IMR-90 (cell line): ENCODE results near the gene SPACA7. TPM values are rescaled to one million over a fixed set of nuclear protein-coding genes. Genes with fewer than 3 reads are reported as not detected.

Source experiments
- ATAC-seq: fragments of 200-7000 bp; cut with Tn5 transposase; 2 replicates; pipeline ENCODE4 v1.9.1; 2020; ENCODE audit warnings: low read depth, mild to moderate bottlenecking, moderate library complexity
- BruUV-seq: library from RNA; stranded (reverse); fragments of 400-500 nt; replicated peaks from 2 replicates; lab custom pipeline; 2021; lab: Mats Ljungman, UMichigan
- CTCF ChIA-PET: fragments of 300-600 bp; formaldehyde crosslinking; extraction: SDS; loops from one replicate; lab custom pipeline; 2021; ENCODE audit warnings: antibody characterized with exemption; lab: Yijun Ruan, JAX
- POLR2A ChIA-PET: fragments of 300-600 bp; sonication (Branson Sonifier 250); formaldehyde crosslinking; loops from one replicate; lab custom pipeline; 2022; ENCODE audit warnings: antibody characterized with exemption; ENCODE audit not compliant: unreplicated experiment; lab: Charles Lee
- DNase-seq: peaks from one replicate; pipeline ENCODE4 v3.0.0; 2013
- H2AFZ ChIP-seq: replicated peaks from 2 replicates; pipeline ENCODE3; 2013; ENCODE audit warnings: low read length, mild to moderate bottlenecking; ENCODE audit not compliant: poor library complexity
- H2AK5ac ChIP-seq: 2 replicates; pipeline ENCODE4 v1.6.1; 2013; ENCODE audit warnings: low read depth, low read length, inconsistent platforms
- H2AK9ac ChIP-seq: replicated peaks from 2 replicates; pipeline ENCODE3; 2013; ENCODE audit warnings: mild to moderate bottlenecking, low read depth, low read length, moderate library complexity; ENCODE audit not compliant: poor library complexity
- H2BK120ac ChIP-seq: 2 replicates; pipeline ENCODE4 v1.6.1; 2013; ENCODE audit warnings: low read depth, low read length, inconsistent platforms
- H2BK15ac ChIP-seq: 3 replicates; pipeline ENCODE4 v1.6.1; 2013; ENCODE audit warnings: low read depth, low read length, inconsistent platforms
- H2BK20ac ChIP-seq: 2 replicates; pipeline ENCODE4 v1.6.1; 2013; ENCODE audit warnings: low read depth, mild to moderate bottlenecking, inconsistent platforms, low read length, moderate library complexity
- H2BK5ac ChIP-seq: 2 replicates; pipeline ENCODE4 v1.6.1; 2013; ENCODE audit warnings: mild to moderate bottlenecking, low read depth, low read length, inconsistent platforms; ENCODE audit not compliant: poor library complexity, severe bottlenecking
- H3K14ac ChIP-seq: replicated peaks from 2 replicates; pipeline ENCODE4 v1.6.1; 2013; ENCODE audit warnings: low read depth, low read length, inconsistent platforms
- H3K18ac ChIP-seq: 2 replicates; pipeline ENCODE4 v1.6.1; 2013; ENCODE audit warnings: low read depth, low read length, control low read depth
- H3K23ac ChIP-seq: 2 replicates; pipeline ENCODE4 v1.6.1; 2013; ENCODE audit warnings: low read depth, low read length, inconsistent platforms
- H3K27ac ChIP-seq: 2 replicates; pipeline ENCODE4 v1.5.1; 2013; ENCODE audit warnings: mild to moderate bottlenecking, control low read depth, low read length; ENCODE audit not compliant: insufficient read depth
- H3K27me3 ChIP-seq: 2 replicates; pipeline ENCODE4 v1.6.1; 2013; ENCODE audit warnings: low read length; ENCODE audit not compliant: control insufficient read depth, insufficient read depth
- H3K36me3 ChIP-seq: 2 replicates; pipeline ENCODE4 v1.6.1; 2013; ENCODE audit warnings: low read length, mixed read lengths; ENCODE audit not compliant: control insufficient read depth, insufficient read depth
- H3K4ac ChIP-seq: 2 replicates; pipeline ENCODE4 v1.6.1; 2013; ENCODE audit warnings: low read depth, low read length, inconsistent platforms
- H3K4me1 ChIP-seq: 2 replicates; pipeline ENCODE4 v1.6.1; 2013; ENCODE audit warnings: low read length, mixed read lengths; ENCODE audit not compliant: control insufficient read depth, insufficient read depth
- H3K4me2 ChIP-seq: 2 replicates; pipeline ENCODE4 v1.6.1; 2013; ENCODE audit warnings: low read depth, mild to moderate bottlenecking, control low read depth, low read length, moderate library complexity
- H3K4me3 ChIP-seq: 2 replicates; pipeline ENCODE4 v1.5.1; 2013; ENCODE audit warnings: low read depth, mild to moderate bottlenecking, control low read depth, low read length, moderate library complexity; ENCODE audit not compliant: insufficient read depth
- H3K56ac ChIP-seq: 2 replicates; pipeline ENCODE4 v1.6.1; 2013; ENCODE audit warnings: low read length, inconsistent platforms; ENCODE audit not compliant: insufficient read depth; ENCODE audit errors: extremely low read depth
- H3K79me1 ChIP-seq, 2 experiments: 2 replicates each; pipeline ENCODE4 v1.6.1; 2013; ENCODE audit warnings: low read length in 2 of 2, inconsistent platforms in 1 of 2, low read depth in 1 of 2
- H3K9ac ChIP-seq: 2 replicates; pipeline ENCODE4 v1.6.1; 2013; ENCODE audit warnings: low read depth, low read length, control low read depth
- H3K9me1 ChIP-seq: 2 replicates; pipeline ENCODE4 v1.6.1; 2013; ENCODE audit warnings: low read length, inconsistent platforms; ENCODE audit not compliant: insufficient read depth
- H3K9me3 ChIP-seq: 2 replicates; pipeline ENCODE4 v1.6.1; 2013; ENCODE audit warnings: low read length; ENCODE audit not compliant: control insufficient read depth, insufficient read depth
- H4K20me1 ChIP-seq: 2 replicates; pipeline ENCODE4 v1.6.1; 2013; ENCODE audit warnings: low read length, inconsistent platforms; ENCODE audit not compliant: insufficient read depth
- H4K5ac ChIP-seq: 2 replicates; pipeline ENCODE4 v1.6.1; 2013; ENCODE audit warnings: mild to moderate bottlenecking, low read depth, low read length, control low read depth
- H4K8ac ChIP-seq, 2 experiments: 2 replicates each; pipeline ENCODE4 v1.6.1; 2013; ENCODE audit warnings: low read depth in 2 of 2, low read length in 2 of 2, control low read depth in 1 of 2, inconsistent platforms in 1 of 2
- H4K91ac ChIP-seq: 2 replicates; pipeline ENCODE4 v1.6.1; 2013; ENCODE audit warnings: low read depth, low read length, inconsistent platforms; ENCODE audit not compliant: insufficient read depth
- CEBPB ChIP-seq: IDR thresholded peaks from 2 replicates; pipeline ENCODE4 v1.6.1; 2012; ENCODE audit warnings: low read depth, low read length, improper control_type of control experiment
- CHD1 ChIP-seq: IDR thresholded peaks from 2 replicates; pipeline ENCODE4 v1.6.1; 2012; ENCODE audit warnings: low read depth, low read length, improper control_type of control experiment
- FOS ChIP-seq: fragments of 150-350 bp; IDR thresholded peaks from 2 replicates; pipeline ENCODE4 v1.6.1; 2016; ENCODE audit warnings: low read depth, low read length
- MAZ ChIP-seq: IDR thresholded peaks from 2 replicates; pipeline ENCODE4 v1.6.1; 2012; ENCODE audit warnings: low read depth, mild to moderate bottlenecking, low read length, improper control_type of control experiment, moderate library complexity, borderline replicate concordance
- MXI1 ChIP-seq: IDR thresholded peaks from 2 replicates; pipeline ENCODE4 v1.6.1; 2012; ENCODE audit warnings: low read depth, mild to moderate bottlenecking, low read length, moderate library complexity, borderline replicate concordance
- RCOR1 ChIP-seq: IDR thresholded peaks from 2 replicates; pipeline ENCODE4 v1.6.1; 2012; ENCODE audit warnings: mild to moderate bottlenecking, low read length, improper control_type of control experiment; ENCODE audit not compliant: insufficient replicate concordance
- SMC3 ChIP-seq: fragments of 150-350 bp; IDR thresholded peaks from 2 replicates; pipeline ENCODE4 v1.6.1; 2016; ENCODE audit warnings: low read depth, mild to moderate bottlenecking, antibody characterized with exemption, low read length, moderate library complexity
- WGBS, 2 experiments: methylation state at CpG; one replicate each; pipeline versions ENCODE4 v1.1.5 to v1.1.7; 2013; ENCODE audit warnings: missing lambda C conversion rate in 2 of 2; ENCODE audit not compliant: insufficient read length in 1 of 2; ENCODE audit errors: extremely low coverage in 2 of 2; 5-methylcytosine and 5-hydroxymethylcytosine counted together
- dilution Hi-C: fragments of 300-500 bp; cut with HindIII; formaldehyde crosslinking; loops from one replicate; pipeline ENCODE4 v1.14.3; 2018; ENCODE audit warnings: low sequenced_read_pairs; ENCODE audit not compliant: unreplicated experiment
- in situ Hi-C: fragments of 300-500 bp; cut with MboI; formaldehyde crosslinking; loops from 3 replicates; pipeline ENCODE4 v1.14.3; 2019; ENCODE audit warnings: low sequenced_read_pairs, inconsistent platforms, mixed read lengths
- intact Hi-C: fragments of 100-400 bp; cut with micrococcal nuclease; formaldehyde crosslinking; loops from 2 replicates; pipeline ENCODE4 v1.10.0; 2022
- polyA plus RNA-seq, 3 experiments: library from polyadenylated mRNA; depleted of rRNA; stranded (reverse); fragments of >200 nt; gene quantifications; 2 replicates each; pipeline ENCODE4 v1.2.3, GENCODE V29; 2012; ENCODE audit warnings: low replicate concordance in 1 of 3
- total RNA-seq: library from RNA; depleted of rRNA; stranded (reverse); fragments of >200 nt; gene quantifications from 2 replicates; pipeline ENCODE4 v1.2.3, GENCODE V29; 2012
- TF ChIP-seq, protein P1 (sequence below): fragments of 150-350 bp; IDR thresholded peaks from 2 replicates; pipeline ENCODE4 v1.6.1; 2016; ENCODE audit warnings: low read depth, mild to moderate bottlenecking, low read length, moderate library complexity, borderline replicate concordance
- TF ChIP-seq, protein P2 (sequence below): conservative IDR thresholded peaks from 2 replicates; pipeline ENCODE4 v1.5.1; 2012; ENCODE audit warnings: mild to moderate bottlenecking, low read depth, low read length, improper control_type of control experiment

SPACA7 gene
- total and polyA plus RNA-seq, 2 of the 4 experiments (the other 2 are of a cell fraction), result not detected

DNA sequence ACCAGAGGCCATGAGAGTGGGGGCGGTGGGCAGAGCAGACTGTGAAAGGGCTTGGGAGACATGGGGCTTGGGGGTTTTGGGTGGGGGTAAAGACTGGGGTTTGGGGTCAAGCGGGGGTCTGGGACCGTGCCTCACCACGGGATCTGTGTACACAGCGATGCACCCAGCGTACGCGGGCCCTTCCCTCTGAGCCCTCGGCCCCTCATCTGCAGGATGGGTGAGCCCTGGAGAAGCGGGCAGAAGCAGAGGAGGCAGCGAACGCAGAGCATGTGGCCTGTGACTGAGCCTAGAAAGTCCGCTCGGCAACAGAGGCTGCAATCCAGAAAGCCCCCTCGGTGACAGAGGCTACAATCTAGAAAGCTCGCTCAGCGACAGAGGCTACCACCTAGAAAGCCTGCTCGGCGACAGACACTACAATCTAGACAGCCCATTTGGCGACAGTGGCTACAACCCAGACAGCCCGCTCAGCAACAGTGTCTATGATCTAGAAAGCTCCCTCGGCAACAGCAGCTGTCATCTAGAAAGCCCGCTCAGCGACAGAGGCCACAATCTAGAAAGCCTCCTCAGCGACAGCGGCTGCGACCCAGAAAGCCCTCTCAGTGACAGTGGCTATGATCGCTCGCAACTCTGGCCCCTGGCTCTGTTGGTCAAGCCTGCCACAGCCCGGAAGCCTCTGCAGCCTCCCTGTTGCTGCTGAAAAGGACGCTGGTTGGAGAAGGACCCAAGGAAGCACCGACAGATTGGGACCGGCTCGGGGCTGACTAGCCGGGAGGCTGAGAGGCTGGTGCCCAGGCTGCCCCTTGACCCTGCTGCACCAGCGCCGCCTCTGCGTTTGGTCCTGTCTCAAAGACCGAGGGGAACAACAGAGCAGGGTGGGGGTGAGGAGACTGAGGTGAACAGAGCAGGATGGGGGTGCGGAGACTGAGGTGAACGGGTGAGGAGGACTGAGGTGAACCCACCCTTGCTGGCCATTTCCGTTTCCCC is 68.6 kb downstream of the SPACA7 start (continued):
- no peak for TF ChIP-seq FOS
- no peak for TF ChIP-seq SMC3

DNA sequence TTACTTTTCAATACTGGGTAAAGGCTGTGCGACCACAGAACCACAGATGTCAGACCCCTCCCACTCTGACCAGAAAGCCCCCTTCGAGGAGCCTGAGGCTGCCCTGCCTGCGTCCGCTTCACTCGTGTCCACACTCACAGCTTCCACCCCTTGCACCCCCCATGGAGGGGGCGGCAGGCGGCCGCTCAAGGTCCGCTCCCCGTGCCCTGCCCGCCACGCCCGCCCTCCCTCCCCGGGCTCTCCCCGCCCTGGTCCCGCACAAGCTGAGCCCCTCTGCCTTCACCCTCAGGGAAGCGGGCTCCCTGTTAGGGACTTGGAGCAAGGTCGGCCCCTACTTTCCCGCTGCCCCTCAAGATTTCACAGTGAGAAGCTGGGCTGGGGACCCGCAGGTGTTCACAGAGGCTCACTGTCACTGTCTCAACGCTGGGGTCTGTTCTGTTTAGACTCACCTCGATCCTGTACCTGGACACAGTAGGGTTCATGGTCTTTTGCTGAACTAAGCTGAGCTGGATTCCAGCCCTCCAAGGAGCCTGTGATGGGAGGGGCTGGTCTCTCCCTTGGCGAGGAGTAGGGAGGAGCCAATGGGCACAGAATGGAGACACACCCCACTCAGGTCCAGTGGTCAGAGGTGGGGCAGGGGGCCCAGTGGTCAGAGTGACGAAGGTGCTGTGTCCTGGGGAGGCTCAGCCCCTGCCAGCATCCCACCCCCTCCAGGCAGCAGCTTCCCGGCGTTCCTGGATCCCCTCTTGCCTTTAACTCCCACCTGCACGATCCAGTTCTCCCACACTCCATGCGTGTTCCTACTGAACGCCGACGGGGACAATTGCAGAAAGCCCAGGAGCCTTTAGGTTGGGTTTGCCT is 69.5 kb downstream of the SPACA7 start:
- Histone ChIP-seq H3K56ac (no peak overlapping the region), H3K4me3 (no peak overlapping the region), H3K4me1 (no peaks in the 10 kb centered on the region), H3K9me3 (no peaks in the 10 kb centered on the region), H3K18ac (no peak overlapping the region), H3K9me1 (no peaks in the 10 kb centered on the region), H2AK9ac (no peak overlapping the region), H3K27me3 (peaks cover 11% of the 10 kb centered on the region), H3K9ac (no peak overlapping the region), H4K91ac (no peak overlapping the region), H3K36me3 (no peaks in the 10 kb centered on the region), H2BK20ac (no peak overlapping the region), H4K8ac (no peak overlapping the region), H4K5ac (no peak overlapping the region), H2AFZ (no peak overlapping the region), H4K20me1 (no peaks in the 10 kb centered on the region), H3K4me2 (no peak overlapping the region), H3K27ac (no peak overlapping the region), H3K79me1 (no peaks in the 10 kb centered on the region), H3K23ac (no peak overlapping the region), H2AK5ac (no peak overlapping the region), H2BK15ac (no peak overlapping the region), H2BK5ac (no peak overlapping the region), H3K14ac (no peak overlapping the region), H2BK120ac (no peak overlapping the region), H3K4ac (no peak overlapping the region)
- dilution Hi-C loops (no loop called here), in situ Hi-C loops (no loop called here), intact Hi-C loops (loop anchor here (10.0 kb wide), 1 partner anchor 1381 kb away; no protein-coding TSS in a partner anchor)
- TF ChIP-seq SMC3 (no peak), MAZ (no peak), CHD1 (no peak), RCOR1 (no peak), MXI1 (no peak), CEBPB (no peak)
- TF ChIP-seq, protein P1, sequence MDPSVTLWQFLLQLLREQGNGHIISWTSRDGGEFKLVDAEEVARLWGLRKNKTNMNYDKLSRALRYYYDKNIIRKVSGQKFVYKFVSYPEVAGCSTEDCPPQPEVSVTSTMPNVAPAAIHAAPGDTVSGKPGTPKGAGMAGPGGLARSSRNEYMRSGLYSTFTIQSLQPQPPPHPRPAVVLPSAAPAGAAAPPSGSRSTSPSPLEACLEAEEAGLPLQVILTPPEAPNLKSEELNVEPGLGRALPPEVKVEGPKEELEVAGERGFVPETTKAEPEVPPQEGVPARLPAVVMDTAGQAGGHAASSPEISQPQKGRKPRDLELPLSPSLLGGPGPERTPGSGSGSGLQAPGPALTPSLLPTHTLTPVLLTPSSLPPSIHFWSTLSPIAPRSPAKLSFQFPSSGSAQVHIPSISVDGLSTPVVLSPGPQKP, result no peak
- TF ChIP-seq, protein P2, sequence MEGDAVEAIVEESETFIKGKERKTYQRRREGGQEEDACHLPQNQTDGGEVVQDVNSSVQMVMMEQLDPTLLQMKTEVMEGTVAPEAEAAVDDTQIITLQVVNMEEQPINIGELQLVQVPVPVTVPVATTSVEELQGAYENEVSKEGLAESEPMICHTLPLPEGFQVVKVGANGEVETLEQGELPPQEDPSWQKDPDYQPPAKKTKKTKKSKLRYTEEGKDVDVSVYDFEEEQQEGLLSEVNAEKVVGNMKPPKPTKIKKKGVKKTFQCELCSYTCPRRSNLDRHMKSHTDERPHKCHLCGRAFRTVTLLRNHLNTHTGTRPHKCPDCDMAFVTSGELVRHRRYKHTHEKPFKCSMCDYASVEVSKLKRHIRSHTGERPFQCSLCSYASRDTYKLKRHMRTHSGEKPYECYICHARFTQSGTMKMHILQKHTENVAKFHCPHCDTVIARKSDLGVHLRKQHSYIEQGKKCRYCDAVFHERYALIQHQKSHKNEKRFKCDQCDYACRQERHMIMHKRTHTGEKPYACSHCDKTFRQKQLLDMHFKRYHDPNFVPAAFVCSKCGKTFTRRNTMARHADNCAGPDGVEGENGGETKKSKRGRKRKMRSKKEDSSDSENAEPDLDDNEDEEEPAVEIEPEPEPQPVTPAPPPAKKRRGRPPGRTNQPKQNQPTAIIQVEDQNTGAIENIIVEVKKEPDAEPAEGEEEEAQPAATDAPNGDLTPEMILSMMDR, result no peak
- ChIA-PET POLR2A (no interaction called here), CTCF (no interaction called here)
- DNase-seq, result no peak
- 62% methylated on average over 7 of the region's 31 CpGs; no CpG with 5 or more reads in 1 of the 2 experiments for WGBS, 2 experiments
- no TSS peak for BruUV-seq
- ATAC-seq, result no peak
